Upper lobe of left lung (tissue), 6 donors: Measurements from ENCODE around the gene IFT88. TPM values are rescaled to one million over a fixed set of nuclear protein-coding genes. Genes with fewer than 3 reads are reported as not detected.

ENCODE experiments used
- ATAC-seq, 2 donors: fragments of 200-7000 bp; cut with Tn5 transposase; one replicate each; pipeline ENCODE4 v1.9.1; 2022; ENCODE audit warnings: mild to moderate bottlenecking in 2 of 2, moderate library complexity in 2 of 2; ENCODE audit not compliant: low FRiP score in 2 of 2
- DNase-seq, 2 donors: peaks; one replicate each; pipeline ENCODE4 v3.0.0-alpha.2; 2019 to 2020
- H3K27ac ChIP-seq, 4 donors: fragments of 200-600 bp; sonication (generic); one replicate each; pipeline ENCODE4 v1.5.1; 2016 to 2019
- H3K27me3 ChIP-seq, 4 donors: fragments of 200-600 bp; sonication (generic); one replicate each; pipeline ENCODE4 v1.5.1; 2017 to 2019
- H3K36me3 ChIP-seq, 4 donors: fragments of 200-600 bp; sonication (generic); one replicate each; pipeline ENCODE4 v1.5.1; 2016 to 2019
- H3K4me1 ChIP-seq, 4 donors: fragments of 200-600 bp; sonication (generic); one replicate each; pipeline ENCODE4 v1.5.1; 2018 to 2019
- H3K4me3 ChIP-seq, 4 donors: fragments of 200-600 bp; sonication (generic); one replicate each; pipeline ENCODE4 v1.5.1; 2017 to 2019; ENCODE audit warnings: mild to moderate bottlenecking in 2 of 4, moderate library complexity in 1 of 4
- H3K9me3 ChIP-seq, 4 donors: fragments of 200-600 bp; sonication (generic); one replicate each; pipeline ENCODE4 v1.5.1; 2018 to 2019
- EP300 ChIP-seq, 4 donors: sonication (generic); formaldehyde crosslinking; IDR thresholded peaks; one replicate each; pipeline ENCODE4 v1.5.1; 2017; ENCODE audit warnings: antibody characterized with exemption in 4 of 4, control low read depth in 2 of 4
- POLR2A ChIP-seq, 4 donors: fragments of 450-650 bp; IDR thresholded peaks; one replicate each; pipeline ENCODE4 v1.5.1; 2016 to 2017; ENCODE audit warnings: antibody characterized with exemption in 4 of 4, mild to moderate bottlenecking in 2 of 4
- POLR2AphosphoS5 ChIP-seq, 2 donors: sonication (generic); formaldehyde crosslinking; IDR thresholded peaks; one replicate each; pipeline ENCODE4 v1.5.1; 2017; ENCODE audit warnings: antibody characterized with exemption in 2 of 2
- WGBS, 2 donors: methylation state at CpG; one replicate each; pipeline ENCODE4 v1.1.5; 2017 to 2018; 5-methylcytosine and 5-hydroxymethylcytosine counted together
- total RNA-seq, 6 donors: library from RNA; depleted of rRNA in 4 of 6; stranded (reverse); fragments of >200 nt in 4 of 6; gene quantifications; one replicate each; pipeline versions ENCODE4 v1.1.0 to v1.2.1, GENCODE V29; 2016 to 2021
- TF ChIP-seq, protein P1 (sequence below), 6 experiments: fragments of 450-650 bp in 4 of 6; fragments of 200-600 bp in 2 of 6; sonication (generic) in 2 of 6; IDR thresholded peaks; one replicate each; pipeline ENCODE4 v1.5.1; 2016 to 2019; ENCODE audit warnings: antibody characterized with exemption in 6 of 6
- donor health status: DM: no; HTN: no; CAD: no; lungs with moderate emphysema.
- donor health status: DM: no; HTN: yes; CAD: no; lungs with severe emphysema.

Gene IFT88
- total RNA-seq, 6 donors from 2014 or later: 5.5 to 55.5 (median 15.5) TPM

DNA sequence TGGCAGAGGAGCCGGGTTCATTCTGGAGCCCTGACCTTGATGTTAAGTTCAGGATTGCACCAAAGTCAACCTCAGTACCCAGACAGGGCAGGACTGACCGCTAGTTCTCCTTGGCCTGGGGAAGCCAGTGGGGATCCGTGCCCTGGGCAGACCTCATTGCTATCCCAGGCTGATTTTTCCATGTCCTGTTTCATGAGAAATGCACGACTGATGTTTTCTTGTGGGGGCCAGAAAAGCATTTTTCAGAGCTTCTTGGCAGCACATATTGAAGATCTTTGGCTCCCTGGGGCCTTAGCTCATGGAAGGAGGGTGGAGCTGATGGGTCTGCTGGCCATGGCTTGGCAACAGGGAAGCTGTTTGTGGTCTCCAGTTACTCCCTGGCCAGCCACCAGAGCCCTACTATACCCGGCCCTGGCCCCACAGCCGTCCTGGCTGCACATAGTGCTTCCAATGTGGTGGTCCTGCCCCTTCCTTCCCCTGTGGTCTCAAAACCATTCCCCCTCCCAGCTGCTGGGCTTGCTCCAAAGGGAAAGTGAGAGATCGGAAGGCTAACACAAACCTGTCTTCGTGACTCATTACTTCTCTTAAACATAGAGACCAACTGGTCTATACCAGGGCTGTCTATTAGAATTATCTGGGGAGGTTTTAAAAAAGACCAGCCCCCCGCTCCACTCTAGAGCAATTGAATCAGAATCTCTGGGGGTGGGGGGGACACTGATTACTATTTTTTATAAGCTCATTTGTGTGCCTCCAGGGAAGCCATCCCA, 147.8 kb downstream of the IFT88 start:
- 57 to 84% methylated on average over 5 to 9 of the region's 9 CpGs for WGBS, 2 donors
- Histone ChIP-seq H3K9me3 (no peaks in the 10 kb centered on the region), H3K4me1 (peaks cover 0 to 15% (median 7%) of the 10 kb centered on the region in 4 donors), H3K27me3 (no peaks in the 10 kb centered on the region), H3K27ac (peak overlapping the region in 1 of 4 donors; percentile 46), H3K4me3 (no peak overlapping the region), H3K36me3 (no peaks in the 10 kb centered on the region)
- no peak for TF ChIP-seq POLR2AphosphoS5 (IDR thresholded peaks at IDR 0.05)
- TF ChIP-seq POLR2A (IDR thresholded peaks at IDR 0.05): no peak
- TF ChIP-seq, protein P1, sequence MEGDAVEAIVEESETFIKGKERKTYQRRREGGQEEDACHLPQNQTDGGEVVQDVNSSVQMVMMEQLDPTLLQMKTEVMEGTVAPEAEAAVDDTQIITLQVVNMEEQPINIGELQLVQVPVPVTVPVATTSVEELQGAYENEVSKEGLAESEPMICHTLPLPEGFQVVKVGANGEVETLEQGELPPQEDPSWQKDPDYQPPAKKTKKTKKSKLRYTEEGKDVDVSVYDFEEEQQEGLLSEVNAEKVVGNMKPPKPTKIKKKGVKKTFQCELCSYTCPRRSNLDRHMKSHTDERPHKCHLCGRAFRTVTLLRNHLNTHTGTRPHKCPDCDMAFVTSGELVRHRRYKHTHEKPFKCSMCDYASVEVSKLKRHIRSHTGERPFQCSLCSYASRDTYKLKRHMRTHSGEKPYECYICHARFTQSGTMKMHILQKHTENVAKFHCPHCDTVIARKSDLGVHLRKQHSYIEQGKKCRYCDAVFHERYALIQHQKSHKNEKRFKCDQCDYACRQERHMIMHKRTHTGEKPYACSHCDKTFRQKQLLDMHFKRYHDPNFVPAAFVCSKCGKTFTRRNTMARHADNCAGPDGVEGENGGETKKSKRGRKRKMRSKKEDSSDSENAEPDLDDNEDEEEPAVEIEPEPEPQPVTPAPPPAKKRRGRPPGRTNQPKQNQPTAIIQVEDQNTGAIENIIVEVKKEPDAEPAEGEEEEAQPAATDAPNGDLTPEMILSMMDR (IDR thresholded peaks at IDR 0.05): no peak
- TF ChIP-seq EP300 (IDR thresholded peaks at IDR 0.05): no peak
- DNase-seq (peak in 1 of 2 donors; percentile 46), ATAC-seq (peak; percentile 25 to 88)

DNA sequence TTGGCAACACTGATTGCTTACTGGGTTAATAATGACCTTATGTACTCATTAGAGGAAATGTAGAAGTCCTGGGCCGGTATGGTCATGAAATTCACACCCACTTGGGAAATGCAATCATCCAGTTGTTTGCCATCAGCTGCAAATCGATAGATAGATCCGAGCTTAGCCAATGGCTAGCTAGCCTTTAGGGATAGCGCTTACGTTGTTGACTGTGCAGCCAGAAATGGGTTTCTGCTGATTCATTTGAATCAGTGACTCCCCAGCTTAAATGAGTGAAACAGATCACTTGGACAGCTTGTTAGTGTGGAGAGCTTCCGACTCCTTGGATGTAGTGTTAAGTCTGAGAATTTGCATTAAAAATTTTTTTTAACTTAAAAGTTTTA, 148.4 kb downstream of the IFT88 start:
- Histone ChIP-seq H3K9me3 (no peaks in the 10 kb centered on the region), H3K4me1 (peaks cover 0 to 15% (median 7%) of the 10 kb centered on the region in 4 donors), H3K36me3 (no peaks in the 10 kb centered on the region), H3K27ac (no peak overlapping the region), H3K4me3 (no peak overlapping the region), H3K27me3 (no peaks in the 10 kb centered on the region)
- DNase-seq: no peak
- peak in 1 of 2 donors; percentile 25 for ATAC-seq
- no peak for TF ChIP-seq EP300 (IDR thresholded peaks at IDR 0.05)
- TF ChIP-seq, protein P1 (IDR thresholded peaks at IDR 0.05): no peak
- TF ChIP-seq POLR2A (IDR thresholded peaks at IDR 0.05): no peak
- no peak for TF ChIP-seq POLR2AphosphoS5 (IDR thresholded peaks at IDR 0.05)
- 83 to 89% methylated on average over 6 of the region's 6 CpGs for WGBS, 2 donors

DNA sequence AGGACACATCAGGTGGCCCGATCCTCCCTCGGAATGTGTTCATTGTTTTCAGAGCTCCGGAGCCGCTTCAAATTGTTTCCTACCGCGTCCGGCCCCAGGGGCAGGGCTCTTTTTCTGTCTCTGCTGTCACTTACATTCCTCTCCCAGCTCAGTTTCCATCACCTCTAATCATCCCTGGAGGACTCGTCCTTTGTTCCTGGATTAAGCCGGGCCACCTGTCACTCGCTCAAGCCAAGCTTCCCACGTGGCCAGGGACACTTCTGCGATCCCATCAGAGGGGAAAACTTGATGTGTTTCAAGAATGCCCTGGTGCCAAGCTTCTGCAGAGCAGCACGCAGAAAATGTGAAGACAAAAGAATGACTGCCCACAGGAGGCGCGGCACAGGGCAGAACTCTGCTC, 150.0 kb downstream of the IFT88 start:
- H3K9me3 ChIP-seq: no peaks in the 10 kb centered on the region
- no peak for DNase-seq
- WGBS, 2 donors: 75% methylated on average over 15 of the region's 15 CpGs
- no peak for ATAC-seq
- H3K27me3 ChIP-seq: peaks cover 0 to 10% (median 4%) of the 10 kb centered on the region in 4 donors
- H3K27ac ChIP-seq: no peak overlapping the region
- H3K4me1 ChIP-seq: peaks cover 9 to 26% (median 17%) of the 10 kb centered on the region in 4 donors
- H3K4me3 ChIP-seq: no peak overlapping the region
- H3K36me3 ChIP-seq: no peaks in the 10 kb centered on the region
- TF ChIP-seq, protein P1 (IDR thresholded peaks at IDR 0.05): no peak
- TF ChIP-seq EP300 (IDR thresholded peaks at IDR 0.05) (no peak), POLR2AphosphoS5 (IDR thresholded peaks at IDR 0.05) (no peak), POLR2A (IDR thresholded peaks at IDR 0.05) (no peak)

DNA sequence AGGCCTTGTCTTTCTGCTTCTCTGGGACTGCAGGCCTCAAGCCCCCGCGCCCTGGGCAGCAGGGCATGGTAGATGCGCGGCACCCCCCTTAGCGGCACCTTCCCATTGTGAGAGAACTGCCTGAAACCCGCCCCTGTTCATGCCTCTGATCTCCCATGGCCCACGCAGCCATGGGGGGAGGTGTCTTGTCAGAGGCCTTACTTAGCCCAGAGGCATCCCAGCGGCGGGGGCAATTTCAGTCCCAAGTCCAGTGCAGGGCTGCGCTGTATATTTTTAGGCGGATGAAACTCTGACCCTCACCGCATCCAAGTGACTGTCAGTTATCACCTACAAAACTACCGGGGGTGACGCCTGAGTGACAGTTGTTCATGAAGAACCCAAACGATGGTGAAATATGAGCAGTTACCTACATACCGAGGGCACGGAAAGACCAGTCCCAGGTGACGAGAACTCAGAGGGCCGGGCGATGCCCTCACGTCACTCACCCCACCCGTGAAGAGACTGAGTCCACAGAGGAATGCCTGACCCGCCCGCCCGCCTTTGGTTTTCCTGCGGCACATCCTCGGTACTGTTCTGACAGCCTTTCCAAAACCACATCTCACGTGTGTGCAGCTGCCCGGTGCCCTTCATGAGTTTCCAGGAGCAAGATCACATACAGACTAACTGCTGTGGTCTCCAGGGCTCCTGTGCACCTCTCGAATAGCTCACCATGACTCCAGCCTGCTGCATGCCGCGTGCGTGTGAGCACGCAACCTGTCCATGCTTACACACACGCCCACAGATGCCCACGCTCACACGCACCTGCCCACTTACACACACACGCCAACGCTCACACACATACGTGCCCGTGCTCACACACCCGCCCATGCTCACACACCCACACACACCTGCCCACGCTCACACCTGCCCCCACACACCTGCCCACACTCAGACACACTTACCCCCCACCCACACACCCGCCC, 150.9 kb downstream of the IFT88 start:
- DNase-seq (no peak), ATAC-seq (no peak)
- H3K27ac ChIP-seq: no peak overlapping the region
- no peak overlapping the region for H3K4me3 ChIP-seq
- peaks cover 13 to 23% (median 17%) of the 10 kb centered on the region in 4 donors for H3K4me1 ChIP-seq
- TF ChIP-seq POLR2A (IDR thresholded peaks at IDR 0.05) (no peak), EP300 (IDR thresholded peaks at IDR 0.05) (no peak), POLR2AphosphoS5 (IDR thresholded peaks at IDR 0.05) (no peak)
- TF ChIP-seq, protein P1 (IDR thresholded peaks at IDR 0.05): no peak
- peaks cover 0 to 10% (median 4%) of the 10 kb centered on the region in 4 donors for H3K27me3 ChIP-seq
- no peaks in the 10 kb centered on the region for H3K36me3 ChIP-seq
- 94 to 96% methylated on average over 33 to 44 of the region's 44 CpGs for WGBS, 2 donors
- no peaks in the 10 kb centered on the region for H3K9me3 ChIP-seq
